Psoas muscle (tissue), 8 donors: Measurements from ENCODE around the gene CRYBA2. TPM values are rescaled to one million over a fixed set of nuclear protein-coding genes. Genes with fewer than 3 reads are reported as not detected.

Source experiments
- ATAC-seq, 4 donors: fragments of 200-7000 bp; cut with Tn5 transposase; one replicate each; pipeline ENCODE4 v1.9.1; 2020; ENCODE audit warnings: moderate library complexity in 3 of 4, mild to moderate bottlenecking in 2 of 4
- DNase-seq, 2 donors: peaks; one replicate each; pipeline ENCODE4 v3.0.0-alpha.2; 2020
- H3K27ac ChIP-seq: fragments of 200-600 bp; one replicate; pipeline ENCODE4 v1.8.0; 2022
- H3K27me3 ChIP-seq, 3 donors: fragments of 200-600 bp in 1 of 3; one replicate each; pipeline versions ENCODE4 v1.6.1 to v1.8.0; 2013 to 2022; ENCODE audit warnings: low read length in 2 of 3, mild to moderate bottlenecking in 2 of 3, moderate library complexity in 1 of 3; ENCODE audit not compliant: insufficient read depth in 3 of 3
- H3K36me3 ChIP-seq, 2 donors: fragments of 200-600 bp in 1 of 2; one replicate each; pipeline versions ENCODE4 v1.6.1 to v1.8.0; 2013 to 2022; ENCODE audit warnings: low read depth in 1 of 2, mild to moderate bottlenecking in 1 of 2, moderate library complexity in 1 of 2; ENCODE audit not compliant: insufficient read depth in 1 of 2
- H3K4me1 ChIP-seq: fragments of 200-600 bp; one replicate; pipeline ENCODE4 v1.8.0; 2022
- H3K4me3 ChIP-seq: fragments of 200-600 bp; one replicate; pipeline ENCODE4 v1.8.0; 2022; ENCODE audit warnings: mild to moderate bottlenecking
- H3K9me3 ChIP-seq: fragments of 200-600 bp; one replicate; pipeline ENCODE4 v1.8.0; 2022
- WGBS, 3 donors: extraction: QIAGEN DNeasy Blood & Tissue Kit; methylation state at CpG; one replicate each; pipeline versions ENCODE4 v1.1.6 to v1.1.7; 2013; 5-methylcytosine and 5-hydroxymethylcytosine counted together
- intact Hi-C, 2 donors: fragments of 100-400 bp; cut with DNase I; formaldehyde crosslinking; loops; one replicate each; pipeline versions ENCODE4 v1.11.0 to v1.14.2; 2022
- polyA plus RNA-seq, 3 donors: library from polyadenylated mRNA; stranded (reverse); fragments of 200-250 nt; gene quantifications; one replicate each; pipeline ENCODE4 v1.2.3, GENCODE V29; 2013
- total RNA-seq, 4 donors: library from RNA; stranded (reverse); fragmentation: NEBNext Ultra II Directional in 2 of 4; extraction: Animal tissue kit (Norgen Biotek cat#: 25700) in 2 of 4; gene quantifications; one replicate each; pipeline versions ENCODE4 v1.2.1 to v1.2.4, GENCODE V29; 2021 to 2023
- TF ChIP-seq, protein P1 (sequence below): fragments of 200-600 bp; IDR thresholded peaks from one replicate; pipeline ENCODE4 v1.8.0; 2022; ENCODE audit warnings: antibody characterized with exemption
- donor health status: healthy with polysubstance abuse.
- donor health status: DM: no; HTN: no; CAD: no; lungs with moderate emphysema.
- donor health status: Bipolar disorder and iron deficiency.
- donor health status: healthy.
- donor health status: DM: yes; HTN: yes; CAD: no.
- donor health status: DM: no; HTN: no; CAD: no.
- donor health status: DM: no; HTN: no; CAD: no.
- donor health status: DM: yes; HTN: yes; CAD: no.

The CRYBA2 gene
- total and polyA plus RNA-seq, 7 donors = 0.08 TPM; not detected in 6

DNA sequence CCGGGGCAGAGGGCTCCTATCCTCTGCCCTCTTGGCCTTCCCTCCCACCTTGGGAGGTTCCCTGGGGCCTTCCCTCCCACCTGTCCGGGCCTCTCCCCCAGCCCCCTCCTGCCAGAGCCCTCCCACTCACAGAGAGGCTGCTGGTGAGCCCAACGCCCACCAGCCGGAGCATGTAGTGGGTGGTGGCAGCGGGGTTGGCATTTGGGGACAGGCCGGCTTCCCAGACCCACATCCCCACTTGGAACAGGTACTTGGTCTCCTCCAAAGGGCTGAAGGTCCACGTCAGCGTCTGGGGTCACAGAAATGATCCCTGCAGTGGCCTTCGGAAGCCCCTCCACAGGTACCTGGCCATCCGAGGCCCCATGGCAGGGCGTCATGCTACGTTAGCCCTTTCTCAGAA is 28.8 kb upstream of the CRYBA2 start:
- Histone ChIP-seq H3K27ac (no peak overlapping the region), H3K27me3 (no peaks in the 10 kb centered on the region), H3K4me3 (no peak overlapping the region), H3K4me1 (no peaks in the 10 kb centered on the region), H3K36me3 (no peaks in the 10 kb centered on the region), H3K9me3 (no peaks in the 10 kb centered on the region)
- intact Hi-C loops = no loop called here
- WGBS, 3 donors = 87 to 88% (median 88%) methylated on average over 12 of the region's 12 CpGs
- ATAC-seq (no peak), DNase-seq (peak in 1 of 2 donors; percentile 28)
- TF ChIP-seq, protein P1, sequence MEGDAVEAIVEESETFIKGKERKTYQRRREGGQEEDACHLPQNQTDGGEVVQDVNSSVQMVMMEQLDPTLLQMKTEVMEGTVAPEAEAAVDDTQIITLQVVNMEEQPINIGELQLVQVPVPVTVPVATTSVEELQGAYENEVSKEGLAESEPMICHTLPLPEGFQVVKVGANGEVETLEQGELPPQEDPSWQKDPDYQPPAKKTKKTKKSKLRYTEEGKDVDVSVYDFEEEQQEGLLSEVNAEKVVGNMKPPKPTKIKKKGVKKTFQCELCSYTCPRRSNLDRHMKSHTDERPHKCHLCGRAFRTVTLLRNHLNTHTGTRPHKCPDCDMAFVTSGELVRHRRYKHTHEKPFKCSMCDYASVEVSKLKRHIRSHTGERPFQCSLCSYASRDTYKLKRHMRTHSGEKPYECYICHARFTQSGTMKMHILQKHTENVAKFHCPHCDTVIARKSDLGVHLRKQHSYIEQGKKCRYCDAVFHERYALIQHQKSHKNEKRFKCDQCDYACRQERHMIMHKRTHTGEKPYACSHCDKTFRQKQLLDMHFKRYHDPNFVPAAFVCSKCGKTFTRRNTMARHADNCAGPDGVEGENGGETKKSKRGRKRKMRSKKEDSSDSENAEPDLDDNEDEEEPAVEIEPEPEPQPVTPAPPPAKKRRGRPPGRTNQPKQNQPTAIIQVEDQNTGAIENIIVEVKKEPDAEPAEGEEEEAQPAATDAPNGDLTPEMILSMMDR = no peak

DNA sequence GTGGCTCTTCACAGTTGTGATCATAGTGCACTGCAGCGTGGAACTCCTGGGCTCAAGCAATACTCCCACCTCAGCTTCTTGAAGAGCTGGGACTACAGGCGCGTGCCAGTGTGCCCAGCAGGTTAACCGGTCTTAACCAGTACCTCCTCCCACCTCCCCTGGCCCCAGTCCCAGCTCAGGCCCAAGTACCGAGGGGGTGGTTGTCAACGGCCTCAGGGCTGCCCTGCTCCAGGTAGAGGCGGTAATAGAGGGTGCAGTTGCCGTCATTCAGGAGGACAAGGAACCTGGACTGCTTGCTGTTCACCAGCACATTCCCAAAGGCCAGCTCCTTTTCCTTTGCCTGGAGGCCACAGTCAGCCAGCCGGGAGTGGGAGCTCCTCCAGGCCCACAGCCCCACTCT is 28.4 kb upstream of the CRYBA2 start:
- Histone ChIP-seq H3K27me3 (no peaks in the 10 kb centered on the region), H3K4me1 (no peaks in the 10 kb centered on the region), H3K36me3 (no peaks in the 10 kb centered on the region), H3K27ac (no peak overlapping the region), H3K4me3 (no peak overlapping the region), H3K9me3 (no peaks in the 10 kb centered on the region)
- 88 to 91% (median 90%) methylated on average over 9 of the region's 9 CpGs for WGBS, 3 donors
- intact Hi-C loops = no loop called here
- ATAC-seq (no peak), DNase-seq (peak in 1 of 2 donors; percentile 44)
- TF ChIP-seq, protein P1 = no peak

DNA sequence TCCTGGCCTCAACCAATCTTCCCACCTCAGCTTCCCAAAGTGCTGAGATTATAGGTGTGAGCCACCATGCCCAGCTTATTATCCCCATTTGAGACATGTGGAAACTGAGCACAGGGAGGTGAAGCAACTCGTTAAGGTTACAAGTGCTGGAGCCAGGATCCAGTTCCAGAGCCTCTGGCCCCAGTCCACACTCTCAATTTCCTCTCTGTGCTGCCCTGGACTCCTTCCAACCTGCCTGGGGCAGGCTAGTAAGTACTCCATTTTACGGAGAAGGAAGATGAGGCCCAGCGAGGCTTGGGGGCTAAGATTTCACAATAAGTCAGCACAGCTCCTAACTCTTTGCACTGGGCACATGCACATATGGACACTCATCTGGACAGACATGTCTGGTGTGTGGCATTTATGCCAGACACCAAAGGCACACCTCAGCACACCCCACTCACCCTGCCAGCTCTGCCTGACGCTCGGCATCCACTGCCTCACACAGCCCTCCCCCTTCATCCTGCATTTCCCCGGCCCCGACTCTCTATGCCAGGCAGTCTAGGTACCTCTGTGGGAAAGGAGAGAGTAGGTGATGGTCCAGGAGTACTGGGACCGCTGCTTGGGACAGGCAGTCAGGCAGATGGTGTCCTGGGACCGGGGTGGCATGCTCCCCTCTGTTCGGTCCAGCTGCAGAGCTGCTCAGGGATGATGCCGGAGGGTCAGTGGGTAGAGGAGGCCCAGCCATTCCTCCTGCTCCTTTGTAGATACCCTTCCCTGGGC is 27.6 kb upstream of the CRYBA2 start:
- H3K4me3 ChIP-seq = no peak overlapping the region
- H3K27ac ChIP-seq = no peak overlapping the region
- H3K27me3 ChIP-seq = no peaks in the 10 kb centered on the region
- H3K4me1 ChIP-seq = no peaks in the 10 kb centered on the region
- no peaks in the 10 kb centered on the region for H3K9me3 ChIP-seq
- DNase-seq = peak in 1 of 2 donors; percentile 37
- TF ChIP-seq, protein P1 = no peak
- intact Hi-C loops = no loop called here
- no peaks in the 10 kb centered on the region for H3K36me3 ChIP-seq
- 64 to 69% (median 68%) methylated on average over 11 of the region's 11 CpGs for WGBS, 3 donors
- no peak for ATAC-seq

DNA sequence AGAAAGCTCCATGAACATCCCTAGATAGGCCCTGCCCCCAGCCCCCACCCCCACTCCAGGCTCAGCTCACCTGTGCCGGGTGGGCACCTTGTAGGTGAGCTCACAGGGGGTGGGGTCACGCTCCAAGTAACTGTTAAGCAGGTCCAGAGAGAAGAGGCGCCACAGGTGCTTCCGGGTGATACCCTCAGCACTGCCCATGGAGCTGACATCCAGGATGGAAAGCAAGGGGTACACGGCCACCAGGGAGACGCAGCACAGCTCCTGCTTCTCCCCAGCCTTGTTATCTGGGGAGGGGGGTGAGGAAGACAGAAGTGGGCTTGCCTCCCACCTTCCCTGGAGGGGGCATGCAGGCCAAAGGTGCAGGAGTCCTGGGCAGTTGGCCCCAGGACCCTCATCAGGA is 26.2 kb upstream of the CRYBA2 start:
- Histone ChIP-seq H3K4me3 (no peak overlapping the region), H3K36me3 (no peaks in the 10 kb centered on the region), H3K27ac (no peak overlapping the region), H3K4me1 (no peaks in the 10 kb centered on the region), H3K27me3 (no peaks in the 10 kb centered on the region), H3K9me3 (no peaks in the 10 kb centered on the region)
- DNase-seq = peak in 1 of 2 donors; percentile 14
- TF ChIP-seq, protein P1 = no peak
- WGBS, 3 donors = 85 to 91% (median 89%) methylated on average over 5 to 6 of the region's 6 CpGs
- no peak for ATAC-seq
- intact Hi-C loops = no loop called here

DNA sequence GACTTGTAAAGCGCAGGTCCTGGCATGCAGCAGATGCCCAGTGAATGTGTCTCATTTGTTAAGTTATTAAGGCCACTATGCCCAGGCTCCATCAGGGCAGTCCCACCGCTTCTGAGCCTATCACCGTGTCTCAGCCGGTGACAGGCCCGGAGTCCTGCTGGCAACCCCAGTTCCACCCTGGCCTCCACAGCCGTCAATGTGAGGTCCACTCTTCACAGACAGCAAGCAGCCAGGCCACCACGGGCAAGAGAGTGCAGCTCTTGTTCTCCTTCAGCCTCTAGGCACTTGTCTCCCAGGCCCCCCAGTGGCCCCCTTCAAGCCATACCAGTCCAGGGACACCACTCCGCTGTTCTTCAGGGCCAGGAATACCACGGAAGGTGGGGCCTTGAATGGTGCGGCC is 25.5 kb upstream of the CRYBA2 start:
- 82 to 89% (median 88%) methylated on average over 10 of the region's 10 CpGs for WGBS, 3 donors
- ATAC-seq (no peak), DNase-seq (no peak)
- intact Hi-C loops = no loop called here
- H3K4me3 ChIP-seq = no peak overlapping the region
- no peaks in the 10 kb centered on the region for H3K9me3 ChIP-seq
- no peak overlapping the region for H3K27ac ChIP-seq
- no peaks in the 10 kb centered on the region for H3K36me3 ChIP-seq
- no peaks in the 10 kb centered on the region for H3K4me1 ChIP-seq
- no peaks in the 10 kb centered on the region for H3K27me3 ChIP-seq
- TF ChIP-seq, protein P1 = no peak
